Upper lobe of left lung (tissue), 6 donors: Measurements from ENCODE around the gene RAPH1. TPM values are rescaled to one million over a fixed set of nuclear protein-coding genes. Genes with fewer than 3 reads are reported as not detected.

Experiments
- ATAC-seq, 2 donors: fragments of 200-7000 bp; cut with Tn5 transposase; one replicate each; pipeline ENCODE4 v1.9.1; 2022; ENCODE audit warnings: mild to moderate bottlenecking in 2 of 2, moderate library complexity in 2 of 2; ENCODE audit not compliant: low FRiP score in 2 of 2
- DNase-seq, 2 donors: peaks; one replicate each; pipeline ENCODE4 v3.0.0-alpha.2; 2019 to 2020
- H3K27ac ChIP-seq, 4 donors: fragments of 200-600 bp; sonication (generic); one replicate each; pipeline ENCODE4 v1.5.1; 2016 to 2019
- H3K27me3 ChIP-seq, 4 donors: fragments of 200-600 bp; sonication (generic); one replicate each; pipeline ENCODE4 v1.5.1; 2017 to 2019
- H3K36me3 ChIP-seq, 4 donors: fragments of 200-600 bp; sonication (generic); one replicate each; pipeline ENCODE4 v1.5.1; 2016 to 2019
- H3K4me1 ChIP-seq, 4 donors: fragments of 200-600 bp; sonication (generic); one replicate each; pipeline ENCODE4 v1.5.1; 2018 to 2019
- H3K4me3 ChIP-seq, 4 donors: fragments of 200-600 bp; sonication (generic); one replicate each; pipeline ENCODE4 v1.5.1; 2017 to 2019; ENCODE audit warnings: mild to moderate bottlenecking in 2 of 4, moderate library complexity in 1 of 4
- H3K9me3 ChIP-seq, 4 donors: fragments of 200-600 bp; sonication (generic); one replicate each; pipeline ENCODE4 v1.5.1; 2018 to 2019
- EP300 ChIP-seq, 4 donors: sonication (generic); formaldehyde crosslinking; IDR thresholded peaks; one replicate each; pipeline ENCODE4 v1.5.1; 2017; ENCODE audit warnings: antibody characterized with exemption in 4 of 4, control low read depth in 2 of 4
- POLR2A ChIP-seq, 4 donors: fragments of 450-650 bp; IDR thresholded peaks; one replicate each; pipeline ENCODE4 v1.5.1; 2016 to 2017; ENCODE audit warnings: antibody characterized with exemption in 4 of 4, mild to moderate bottlenecking in 2 of 4
- POLR2AphosphoS5 ChIP-seq, 2 donors: sonication (generic); formaldehyde crosslinking; IDR thresholded peaks; one replicate each; pipeline ENCODE4 v1.5.1; 2017; ENCODE audit warnings: antibody characterized with exemption in 2 of 2
- WGBS, 2 donors: methylation state at CpG; one replicate each; pipeline ENCODE4 v1.1.5; 2017 to 2018; 5-methylcytosine and 5-hydroxymethylcytosine counted together
- total RNA-seq, 6 donors: library from RNA; depleted of rRNA in 4 of 6; stranded (reverse); fragments of >200 nt in 4 of 6; gene quantifications; one replicate each; pipeline versions ENCODE4 v1.1.0 to v1.2.1, GENCODE V29; 2016 to 2021
- TF ChIP-seq, protein P1 (sequence below), 6 experiments: fragments of 450-650 bp in 4 of 6; fragments of 200-600 bp in 2 of 6; sonication (generic) in 2 of 6; IDR thresholded peaks; one replicate each; pipeline ENCODE4 v1.5.1; 2016 to 2019; ENCODE audit warnings: antibody characterized with exemption in 6 of 6
- donor health status: DM: no; HTN: no; CAD: no; lungs with moderate emphysema.
- donor health status: DM: no; HTN: yes; CAD: no; lungs with severe emphysema.

RAPH1 gene
- total RNA-seq, 6 donors from 2014 or later = 52.1 to 144 (median 65.6) TPM

DNA sequence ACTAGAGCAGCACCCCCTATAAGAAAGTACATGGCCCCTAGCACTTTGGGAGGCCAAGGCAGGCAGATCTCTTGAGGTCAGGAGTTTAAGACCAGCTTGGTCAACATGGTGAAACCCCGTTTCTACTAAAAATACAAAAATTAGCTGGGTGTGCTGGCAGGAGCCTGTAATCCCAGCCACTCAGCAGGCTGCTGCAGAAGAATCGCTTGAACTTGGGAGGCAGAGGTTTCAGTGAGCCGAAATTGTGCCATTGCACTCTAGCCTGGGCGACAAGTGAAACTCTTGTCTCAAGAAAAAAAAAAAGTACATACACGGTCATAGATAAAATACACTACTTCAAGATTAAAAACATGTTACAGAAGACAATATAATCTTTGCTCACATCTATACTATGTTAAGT is 63.8 kb downstream of the RAPH1 start:
- ATAC-seq (no peak), DNase-seq (no peak)
- Histone ChIP-seq H3K4me3 (no peak overlapping the region), H3K27ac (no peak overlapping the region), H3K9me3 (no peaks in the 10 kb centered on the region), H3K27me3 (no peaks in the 10 kb centered on the region), H3K4me1 (peaks cover 7 to 19% (median 10%) of the 10 kb centered on the region in 4 donors), H3K36me3 (peaks cover 0 to 22% (median 0%) of the 10 kb centered on the region in 4 donors)
- 77 to 85% methylated on average over 5 of the region's 5 CpGs for WGBS, 2 donors
- TF ChIP-seq POLR2A (IDR thresholded peaks at IDR 0.05) (no peak), EP300 (IDR thresholded peaks at IDR 0.05) (no peak), POLR2AphosphoS5 (IDR thresholded peaks at IDR 0.05) (no peak)
- TF ChIP-seq, protein P1, sequence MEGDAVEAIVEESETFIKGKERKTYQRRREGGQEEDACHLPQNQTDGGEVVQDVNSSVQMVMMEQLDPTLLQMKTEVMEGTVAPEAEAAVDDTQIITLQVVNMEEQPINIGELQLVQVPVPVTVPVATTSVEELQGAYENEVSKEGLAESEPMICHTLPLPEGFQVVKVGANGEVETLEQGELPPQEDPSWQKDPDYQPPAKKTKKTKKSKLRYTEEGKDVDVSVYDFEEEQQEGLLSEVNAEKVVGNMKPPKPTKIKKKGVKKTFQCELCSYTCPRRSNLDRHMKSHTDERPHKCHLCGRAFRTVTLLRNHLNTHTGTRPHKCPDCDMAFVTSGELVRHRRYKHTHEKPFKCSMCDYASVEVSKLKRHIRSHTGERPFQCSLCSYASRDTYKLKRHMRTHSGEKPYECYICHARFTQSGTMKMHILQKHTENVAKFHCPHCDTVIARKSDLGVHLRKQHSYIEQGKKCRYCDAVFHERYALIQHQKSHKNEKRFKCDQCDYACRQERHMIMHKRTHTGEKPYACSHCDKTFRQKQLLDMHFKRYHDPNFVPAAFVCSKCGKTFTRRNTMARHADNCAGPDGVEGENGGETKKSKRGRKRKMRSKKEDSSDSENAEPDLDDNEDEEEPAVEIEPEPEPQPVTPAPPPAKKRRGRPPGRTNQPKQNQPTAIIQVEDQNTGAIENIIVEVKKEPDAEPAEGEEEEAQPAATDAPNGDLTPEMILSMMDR (IDR thresholded peaks at IDR 0.05) = no peak

DNA sequence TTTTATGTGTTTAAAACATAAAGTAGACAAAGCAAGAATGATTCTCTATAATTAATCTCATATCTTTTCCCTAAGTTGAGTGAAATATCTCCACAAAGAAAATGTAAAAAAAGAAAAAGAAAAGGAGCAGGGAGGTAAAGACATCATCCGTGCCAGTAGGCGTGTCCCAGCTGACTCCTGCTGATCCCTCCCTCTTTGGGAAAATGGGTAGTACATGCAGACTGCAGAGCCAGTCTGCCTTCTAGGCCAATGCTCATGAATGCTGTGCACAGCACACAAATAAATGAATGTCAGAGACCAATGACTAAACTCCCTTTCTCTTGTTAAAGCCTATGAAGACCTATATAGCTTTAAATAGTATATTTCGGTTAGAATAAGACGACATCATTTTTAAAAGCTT is 64.7 kb downstream of the RAPH1 start:
- 74 to 76% methylated on average over 4 of the region's 4 CpGs for WGBS, 2 donors

DNA sequence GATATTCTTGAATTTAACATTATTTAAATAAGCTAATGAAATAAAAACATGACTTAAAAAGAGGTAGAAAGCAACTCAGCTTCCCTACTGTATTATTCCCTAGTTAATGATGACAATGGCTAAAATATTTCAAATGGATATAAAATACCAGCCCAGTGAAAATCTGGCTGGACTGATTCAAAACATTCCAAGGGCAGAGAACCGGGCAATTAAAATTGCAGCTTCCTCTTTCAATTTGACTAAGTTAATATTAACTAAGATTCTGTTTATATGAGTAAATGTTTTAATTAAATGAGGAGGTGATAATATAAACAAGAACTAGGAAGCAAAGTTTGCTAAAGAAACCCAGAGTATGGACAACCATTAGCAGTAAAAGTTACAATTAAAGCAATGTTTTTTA is 65.6 kb downstream of the RAPH1 start:
- 8 to 12% methylated on average over 1 of the region's 1 CpG for WGBS, 2 donors
- ATAC-seq (no peak), DNase-seq (no peak)
- no peaks in the 10 kb centered on the region for H3K9me3 ChIP-seq
- no peaks in the 10 kb centered on the region for H3K27me3 ChIP-seq
- peak overlapping the region in 2 of 4 donors; percentile 5 to 18 for H3K27ac ChIP-seq
- peaks cover 7 to 19% (median 10%) of the 10 kb centered on the region in 4 donors for H3K4me1 ChIP-seq
- H3K4me3 ChIP-seq = no peak overlapping the region
- peaks cover 0 to 17% (median 0%) of the 10 kb centered on the region in 4 donors for H3K36me3 ChIP-seq
- TF ChIP-seq POLR2AphosphoS5 (IDR thresholded peaks at IDR 0.05) (no peak), EP300 (IDR thresholded peaks at IDR 0.05) (no peak), POLR2A (IDR thresholded peaks at IDR 0.05) (no peak)
- TF ChIP-seq, protein P1 (IDR thresholded peaks at IDR 0.05) = no peak

More for the DNA sequence above, 64.7 kb downstream of the RAPH1 start:
- Histone ChIP-seq H3K27ac (peak overlapping the region in 1 of 4 donors; percentile 18), H3K36me3 (peaks cover 0 to 17% (median 0%) of the 10 kb centered on the region in 4 donors), H3K4me3 (no peak overlapping the region), H3K27me3 (no peaks in the 10 kb centered on the region), H3K4me1 (peaks cover 7 to 19% (median 10%) of the 10 kb centered on the region in 4 donors), H3K9me3 (no peaks in the 10 kb centered on the region)
- ATAC-seq = peak in 1 of 2 donors; percentile 62
- no peak for DNase-seq
- TF ChIP-seq EP300 (IDR thresholded peaks at IDR 0.05) (no peak), POLR2AphosphoS5 (IDR thresholded peaks at IDR 0.05) (no peak), POLR2A (IDR thresholded peaks at IDR 0.05) (no peak)
- TF ChIP-seq, protein P1 (IDR thresholded peaks at IDR 0.05) = no peak

DNA sequence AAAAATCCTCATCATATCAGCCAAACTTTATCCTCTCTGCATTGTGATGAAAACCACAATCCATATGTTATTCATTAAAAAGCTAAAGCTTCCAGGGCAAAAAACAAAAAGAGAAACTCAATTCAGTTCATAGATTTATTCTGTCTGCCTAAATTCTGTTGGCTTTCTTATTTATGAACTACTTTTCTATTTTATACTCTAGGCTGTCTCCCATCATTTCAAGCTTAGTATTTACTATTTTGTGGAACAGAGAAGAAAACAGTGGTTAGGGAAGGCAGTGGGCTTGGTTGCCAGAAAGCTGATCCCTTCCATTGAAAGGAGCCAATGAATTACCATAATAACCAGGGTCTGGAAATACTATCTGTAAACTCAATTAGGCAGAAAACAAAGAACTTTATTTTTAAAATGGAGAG is 71.8 kb downstream of the RAPH1 start:
- peaks cover 0 to 38% (median 21%) of the 10 kb centered on the region in 4 donors for H3K36me3 ChIP-seq
- ATAC-seq (no peak), DNase-seq (no peak)
- no peak overlapping the region for H3K27ac ChIP-seq
- peaks cover 0 to 3% (median 0%) of the 10 kb centered on the region in 4 donors for H3K4me1 ChIP-seq
- no peaks in the 10 kb centered on the region for H3K27me3 ChIP-seq
- TF ChIP-seq POLR2A (IDR thresholded peaks at IDR 0.05) (no peak), POLR2AphosphoS5 (IDR thresholded peaks at IDR 0.05) (no peak), EP300 (IDR thresholded peaks at IDR 0.05) (no peak)
- TF ChIP-seq, protein P1 (IDR thresholded peaks at IDR 0.05) = no peak
- H3K4me3 ChIP-seq = no peak overlapping the region
- H3K9me3 ChIP-seq = no peaks in the 10 kb centered on the region

DNA sequence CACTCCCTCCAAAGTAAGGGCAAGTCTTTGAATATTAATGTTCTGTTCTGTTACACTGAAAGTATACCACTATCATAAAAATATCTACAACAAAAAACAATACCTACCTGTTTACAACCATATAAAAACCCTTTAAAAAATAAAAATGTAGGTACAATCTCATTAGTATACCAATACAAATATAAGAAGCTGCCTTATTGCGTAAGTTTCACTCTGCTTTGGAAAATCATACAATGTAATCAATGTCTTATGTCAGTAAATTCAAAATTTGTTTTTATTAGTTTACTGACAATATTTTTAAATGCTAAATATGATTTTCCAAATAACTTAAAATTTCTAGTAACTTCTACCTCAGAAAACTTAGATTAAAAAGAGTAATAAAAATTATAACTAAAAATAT is 72.8 kb downstream of the RAPH1 start:
- 96 to 100% methylated on average over 1 of the region's 1 CpG for WGBS, 2 donors
- ATAC-seq (no peak), DNase-seq (no peak)
- H3K4me1 ChIP-seq = peaks cover 0 to 3% (median 0%) of the 10 kb centered on the region in 4 donors
- H3K9me3 ChIP-seq = no peaks in the 10 kb centered on the region
- H3K36me3 ChIP-seq = peaks cover 0 to 42% (median 26%) of the 10 kb centered on the region in 4 donors
- no peak overlapping the region for H3K4me3 ChIP-seq
- TF ChIP-seq POLR2A (IDR thresholded peaks at IDR 0.05) (no peak), POLR2AphosphoS5 (IDR thresholded peaks at IDR 0.05) (no peak)
- H3K27me3 ChIP-seq = no peaks in the 10 kb centered on the region
- H3K27ac ChIP-seq = no peak overlapping the region
